ENCODE data around the gene NTPCR. TPM values are rescaled to one million over a fixed set of nuclear protein-coding genes. Genes with fewer than 3 reads are reported as not detected.

The NTPCR gene
- total RNA-seq, 1 experiment from 2014 or later = 46.8 TPM

DNA sequence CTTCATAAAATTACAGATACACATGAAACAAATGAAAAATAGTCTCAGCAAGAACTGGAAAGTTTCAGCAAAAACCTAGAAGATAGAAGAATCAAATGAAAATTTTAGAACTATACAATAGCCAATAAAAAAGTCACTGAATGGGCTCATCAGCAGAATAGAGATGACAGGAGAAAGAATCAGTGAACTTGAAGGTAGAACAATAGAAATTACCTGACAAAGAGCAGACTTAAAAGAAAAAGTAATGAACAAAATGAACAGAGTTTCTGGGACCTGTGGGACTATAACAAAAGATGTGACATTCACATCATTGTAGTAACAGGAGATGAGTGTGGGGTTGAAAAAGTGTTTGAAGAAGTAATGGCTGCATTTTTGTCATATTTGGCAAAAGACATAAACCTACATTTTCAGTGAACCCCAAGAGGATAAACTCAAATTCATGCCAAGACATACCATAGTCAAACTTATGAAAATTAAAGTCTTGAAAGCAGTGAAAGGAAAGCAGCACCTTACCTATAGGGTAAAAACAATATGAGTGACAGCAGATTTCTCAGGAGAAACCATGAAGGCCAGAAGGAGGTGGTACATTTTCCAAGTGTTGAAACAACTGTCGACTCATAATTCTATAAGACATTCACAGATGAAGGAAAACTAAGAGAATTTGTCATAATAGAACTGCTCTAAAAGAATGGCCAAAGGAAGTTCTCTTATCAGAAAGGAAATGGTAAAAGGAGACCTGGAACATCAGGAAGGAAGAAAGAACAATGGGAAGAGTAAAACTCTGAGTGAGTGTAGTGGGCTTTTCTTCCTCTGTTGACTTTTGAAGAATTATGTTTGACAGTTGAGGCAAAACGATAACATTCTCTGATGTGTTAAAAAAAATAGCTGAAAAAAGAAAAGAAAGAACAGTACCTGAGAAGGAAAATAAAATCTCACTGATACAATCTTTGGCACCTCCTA lies 23.5 kb downstream of the NTPCR start:
- Histone ChIP-seq H3K36me3 (ENCODE audit: control insufficient read depth, insufficient read depth, low read length) (no peaks in the 10 kb centered on the region), H3K4me1 (ENCODE audit: control insufficient read depth, insufficient read depth, low read length) (no peaks in the 10 kb centered on the region), H3K9me3 (ENCODE audit: control insufficient read depth, insufficient read depth, low read depth, low read length) (peaks cover 20% of the 10 kb centered on the region; the same call in 1 of the 2 replicates), H3K4me3 (ENCODE audit: low read depth in 2 of 2, low read length in 2 of 2) (no peak overlapping the region), H3K27ac (ENCODE audit: low read length) (no peak overlapping the region), H3K27me3 (ENCODE audit: control insufficient read depth, insufficient read depth, low read length) (no peaks in the 10 kb centered on the region)
- no peak for TF ChIP-seq REST (IDR thresholded peaks at IDR 0.05; ENCODE audit: insufficient read depth in 1 of 2, low read depth in 2 of 2, low read length in 1 of 2)
- no peak for TF ChIP-seq CTCF (IDR thresholded peaks at IDR 0.05)
- TF ChIP-seq SIN3A (IDR thresholded peaks at IDR 0.05; ENCODE audit: borderline replicate concordance, insufficient read depth, low read depth, low read length) = no peak
- no peak for TF ChIP-seq POLR2AphosphoS5 (IDR thresholded peaks at IDR 0.05; ENCODE audit: low read depth, low read length)
- no peak for TF ChIP-seq TCF7L2 (IDR thresholded peaks at IDR 0.05; ENCODE audit: low read depth, low read length)
- POLR2A ChIA-PET = interaction anchor here (0.6 kb wide), 1 partner anchor 284 kb away, joined by 9 read pairs; no protein-coding TSS in a partner anchor
- CTCF ChIA-PET = no interaction called here
- no TSS peak for BruUV-seq (replicated peaks)
- in situ Hi-C loops (cut with HindIII; ENCODE audit: low pct_unique_long_range_greater_than_20kb, low sequenced_read_pairs) (no loop called here), intact Hi-C loops (cut with micrococcal nuclease; ENCODE audit: unreplicated experiment) (no loop called here)
- no peak for ATAC-seq
- DNase-seq (ENCODE audit: low read depth, low spot score) = no peak

DNA sequence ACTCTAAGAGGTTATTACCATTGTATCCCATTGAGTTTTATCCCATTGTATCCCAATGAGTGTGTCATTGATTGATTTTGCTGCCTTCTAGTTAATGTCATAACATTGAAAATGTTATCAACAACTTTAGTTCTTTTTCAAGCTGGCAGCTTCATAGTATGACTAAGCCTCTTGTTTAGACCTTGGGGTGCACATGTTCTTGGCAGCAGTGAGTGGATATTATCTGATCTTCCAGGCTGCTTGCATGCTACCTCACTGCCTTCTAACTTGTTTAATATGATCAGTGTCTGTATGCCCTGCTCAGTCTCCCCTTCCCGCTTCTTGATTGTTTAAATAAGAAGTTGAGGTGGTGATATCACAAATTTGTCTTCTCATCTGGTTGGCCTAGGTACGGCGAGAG lies 24.6 kb downstream of the NTPCR start:
- CTCF ChIA-PET = no interaction called here
- BruUV-seq (replicated peaks) = no TSS peak
- POLR2A ChIA-PET = interaction anchor here (0.6 kb wide), 1 partner anchor 285 kb away, joined by 9 read pairs; no protein-coding TSS in a partner anchor
- no peaks in the 10 kb centered on the region for H3K27me3 ChIP-seq (ENCODE audit: control insufficient read depth, insufficient read depth, low read length)
- peaks cover 20% of the 10 kb centered on the region; the same call in 1 of the 2 replicates for H3K9me3 ChIP-seq (ENCODE audit: control insufficient read depth, insufficient read depth, low read depth, low read length)
- no peaks in the 10 kb centered on the region for H3K36me3 ChIP-seq (ENCODE audit: control insufficient read depth, insufficient read depth, low read length)
- no peak overlapping the region for H3K27ac ChIP-seq (ENCODE audit: low read length)
- ATAC-seq (no peak), DNase-seq (ENCODE audit: low read depth, low spot score) (no peak)
- TF ChIP-seq POLR2AphosphoS5 (IDR thresholded peaks at IDR 0.05; ENCODE audit: low read depth, low read length) = no peak
- TF ChIP-seq TCF7L2 (IDR thresholded peaks at IDR 0.05; ENCODE audit: low read depth, low read length) = no peak
- TF ChIP-seq SIN3A (IDR thresholded peaks at IDR 0.05; ENCODE audit: borderline replicate concordance, insufficient read depth, low read depth, low read length) = no peak
- no peak for TF ChIP-seq CTCF (IDR thresholded peaks at IDR 0.05)
- TF ChIP-seq REST (IDR thresholded peaks at IDR 0.05; ENCODE audit: insufficient read depth in 1 of 2, low read depth in 2 of 2, low read length in 1 of 2) = no peak
- H3K4me1 ChIP-seq (ENCODE audit: control insufficient read depth, insufficient read depth, low read length) = no peaks in the 10 kb centered on the region
- intact Hi-C loops (cut with micrococcal nuclease; ENCODE audit: unreplicated experiment) = no loop called here
- H3K4me3 ChIP-seq (ENCODE audit: low read depth in 2 of 2, low read length in 2 of 2) = no peak overlapping the region
- in situ Hi-C loops (cut with HindIII; ENCODE audit: low pct_unique_long_range_greater_than_20kb, low sequenced_read_pairs) = no loop called here

Data from Panc1 (cell line).